AG10803 (cell line): ENCODE measurements around the gene EXOC4.

ENCODE experiments used
- DNase-seq: peaks from one replicate; pipeline ENCODE4 v3.0.0; 2010; ENCODE audit warnings: low read depth
- H3K4me3 ChIP-seq: 2 replicates; pipeline ENCODE4 v1.5.1; 2011; ENCODE audit warnings: mild to moderate bottlenecking, low read length, control low read depth
- CTCF ChIP-seq: conservative IDR thresholded peaks from 2 replicates; pipeline ENCODE4 v1.5.1; 2011; ENCODE audit warnings: mild to moderate bottlenecking, low read length, control low read depth, inconsistent platforms

The EXOC4 gene

GRCh38 chr7:133941496-133941895 is 688.6 kb downstream of the EXOC4 start:
- TF ChIP-seq CTCF = no peak
- no peak overlapping the region for H3K4me3 ChIP-seq
- peak; percentile 96 for DNase-seq

GRCh38 chr7:133945497-133945896 is 692.6 kb downstream of the EXOC4 start:
- no peak for TF ChIP-seq CTCF
- peak; percentile 76 for DNase-seq
- H3K4me3 ChIP-seq = no peak overlapping the region

GRCh38 chr7:133947458-133948254 is 694.8 kb downstream of the EXOC4 start:
- no peak overlapping the region for H3K4me3 ChIP-seq
- no peak for TF ChIP-seq CTCF
- no peak for DNase-seq

- no peak for TF ChIP-seq CTCF
- DNase-seq = no peak
- H3K4me3 ChIP-seq = no peak overlapping the region
Observed at GRCh38 chr7:133948588-133948987, 695.7 kb downstream of the EXOC4 start.

GRCh38 chr7:133950855-133951254 is 698.0 kb downstream of the EXOC4 start:
- H3K4me3 ChIP-seq = no peak overlapping the region
- no peak for DNase-seq
- TF ChIP-seq CTCF = no peak

- no peak for TF ChIP-seq CTCF
Observed at GRCh38 chr7:133955208-133955607, 702.3 kb downstream of the EXOC4 start.

GRCh38 chr7:133957845-133958244 is 705.0 kb downstream of the EXOC4 start:
- no peak for TF ChIP-seq CTCF
- DNase-seq = peak; percentile 9

More at GRCh38 chr7:133955208-133955607, 702.3 kb downstream of the EXOC4 start:
- no peak overlapping the region for H3K4me3 ChIP-seq
- no peak for DNase-seq

More at GRCh38 chr7:133957845-133958244, 705.0 kb downstream of the EXOC4 start:
- no peak overlapping the region for H3K4me3 ChIP-seq
